ENCODE data around the gene SH3D19. TPM values are rescaled to one million over a fixed set of nuclear protein-coding genes. Genes with fewer than 3 reads are reported as not detected.

SH3D19 gene
- total RNA-seq, 1 donor from 2014 or later, result 39.3 TPM

DNA sequence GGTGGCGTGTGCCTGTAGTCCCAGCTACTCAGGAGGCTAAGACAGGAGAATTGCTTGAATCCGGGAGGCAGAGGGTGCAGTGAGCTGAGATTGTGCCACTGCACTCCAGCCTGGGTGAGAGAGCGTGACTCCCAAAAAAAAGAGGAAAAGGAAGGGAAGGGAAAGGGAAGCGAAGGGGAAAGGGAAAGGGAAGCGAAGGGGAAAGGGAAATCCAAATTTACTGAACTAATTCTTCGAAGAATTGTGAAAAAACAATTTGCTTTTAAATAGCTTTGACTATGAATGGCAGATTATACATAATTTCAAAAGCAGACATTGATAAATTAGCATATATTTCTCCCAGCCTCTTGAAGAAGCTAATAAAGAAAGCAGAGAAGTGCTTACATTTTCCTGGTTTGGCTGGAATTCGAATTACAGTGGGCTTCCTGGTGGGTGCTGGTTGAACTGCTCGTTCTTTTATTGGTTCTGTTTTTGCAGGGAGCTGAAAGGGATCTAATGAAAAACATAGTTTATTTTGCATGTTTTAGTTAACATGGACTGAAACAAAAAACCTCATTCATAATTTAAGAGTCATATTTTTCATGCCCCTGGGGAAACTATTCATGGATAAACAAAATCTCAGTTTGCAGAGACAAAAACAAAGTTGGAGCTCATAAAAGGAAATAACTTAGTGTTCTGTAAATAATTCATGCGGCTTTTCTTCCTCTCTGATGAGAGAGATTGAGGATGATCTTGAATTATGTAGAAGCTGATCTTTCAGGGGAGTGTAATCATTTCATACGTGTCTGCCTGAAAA is 160.0 kb downstream of the SH3D19 start:
- Histone ChIP-seq H3K9ac (no peak overlapping the region), H3K27ac (no peak overlapping the region), H3F3A (ENCODE audit: low read depth) (peaks cover 5% of the 10 kb centered on the region), H3K79me2 (ENCODE audit: low read depth) (no peaks in the 10 kb centered on the region), H3K4me1 (peaks cover 17% of the 10 kb centered on the region), H3K4me2 (no peak overlapping the region), H3K4me3 (no peak overlapping the region), H2AFZ (replicated peaks) (no peak overlapping the region), H3K27me3 (no peaks in the 10 kb centered on the region), H4K20me1 (ENCODE audit: low read depth) (peaks cover 3% of the 10 kb centered on the region), H3K36me3 (no peaks in the 10 kb centered on the region), H3K9me3 (ENCODE audit: low read depth) (no peaks in the 10 kb centered on the region)
- TF ChIP-seq, protein P1, sequence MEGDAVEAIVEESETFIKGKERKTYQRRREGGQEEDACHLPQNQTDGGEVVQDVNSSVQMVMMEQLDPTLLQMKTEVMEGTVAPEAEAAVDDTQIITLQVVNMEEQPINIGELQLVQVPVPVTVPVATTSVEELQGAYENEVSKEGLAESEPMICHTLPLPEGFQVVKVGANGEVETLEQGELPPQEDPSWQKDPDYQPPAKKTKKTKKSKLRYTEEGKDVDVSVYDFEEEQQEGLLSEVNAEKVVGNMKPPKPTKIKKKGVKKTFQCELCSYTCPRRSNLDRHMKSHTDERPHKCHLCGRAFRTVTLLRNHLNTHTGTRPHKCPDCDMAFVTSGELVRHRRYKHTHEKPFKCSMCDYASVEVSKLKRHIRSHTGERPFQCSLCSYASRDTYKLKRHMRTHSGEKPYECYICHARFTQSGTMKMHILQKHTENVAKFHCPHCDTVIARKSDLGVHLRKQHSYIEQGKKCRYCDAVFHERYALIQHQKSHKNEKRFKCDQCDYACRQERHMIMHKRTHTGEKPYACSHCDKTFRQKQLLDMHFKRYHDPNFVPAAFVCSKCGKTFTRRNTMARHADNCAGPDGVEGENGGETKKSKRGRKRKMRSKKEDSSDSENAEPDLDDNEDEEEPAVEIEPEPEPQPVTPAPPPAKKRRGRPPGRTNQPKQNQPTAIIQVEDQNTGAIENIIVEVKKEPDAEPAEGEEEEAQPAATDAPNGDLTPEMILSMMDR (IDR thresholded peaks at IDR 0.05), result no peak
- TF ChIP-seq EZH2phosphoT487 (IDR thresholded peaks at IDR 0.05), result no peak
- no peak for TF ChIP-seq EZH2 (IDR thresholded peaks at IDR 0.05)
- H3K9me3 Mint-ChIP-seq, result no peaks in the 10 kb centered on the region
- no peak overlapping the region for H3K4me3 Mint-ChIP-seq
- no peak overlapping the region for H3K27ac Mint-ChIP-seq
- H3K4me1 Mint-ChIP-seq, result peaks cover 24% of the 10 kb centered on the region
- peaks cover 27% of the 10 kb centered on the region for H3K36me3 Mint-ChIP-seq
- H3K27me3 Mint-ChIP-seq (ENCODE audit: insufficient read depth, low read depth), result peaks cover 2% of the 10 kb centered on the region
- DNase-seq (ENCODE audit: low spot score), result no peak

DNA sequence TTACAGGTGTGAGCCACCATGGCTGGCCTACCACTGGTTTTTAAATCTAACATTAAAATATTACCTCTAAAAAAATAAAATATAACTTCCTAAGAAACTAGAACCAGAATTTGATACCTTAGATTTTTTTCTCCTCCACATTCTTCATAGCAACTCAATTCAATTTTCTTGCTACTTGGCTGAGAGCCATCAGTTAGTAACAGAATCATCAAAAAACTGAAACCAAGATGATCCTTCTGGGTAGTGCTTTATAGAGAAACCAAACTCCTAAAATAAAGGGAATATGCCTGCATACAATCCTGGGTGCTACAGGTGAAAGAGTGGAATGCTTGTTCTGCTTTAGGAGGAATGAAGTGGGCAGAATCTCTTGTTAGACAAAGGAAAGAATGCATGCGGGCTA is 161.6 kb downstream of the SH3D19 start:
- Histone ChIP-seq H3K9me3 (ENCODE audit: low read depth) (no peaks in the 10 kb centered on the region), H3K9ac (no peak overlapping the region), H4K20me1 (ENCODE audit: low read depth) (no peaks in the 10 kb centered on the region), H3F3A (ENCODE audit: low read depth) (peaks cover 5% of the 10 kb centered on the region), H3K36me3 (no peaks in the 10 kb centered on the region), H3K27ac (no peak overlapping the region), H2AFZ (replicated peaks) (no peak overlapping the region), H3K4me2 (no peak overlapping the region), H3K4me1 (peaks cover 3% of the 10 kb centered on the region), H3K4me3 (no peak overlapping the region), H3K79me2 (ENCODE audit: low read depth) (no peaks in the 10 kb centered on the region), H3K27me3 (no peaks in the 10 kb centered on the region)
- Mint-ChIP-seq H3K27me3 (ENCODE audit: insufficient read depth, low read depth) (peaks cover 2% of the 10 kb centered on the region), H3K9me3 (no peaks in the 10 kb centered on the region), H3K4me1 (peaks cover 12% of the 10 kb centered on the region), H3K36me3 (peaks cover 29% of the 10 kb centered on the region), H3K4me3 (no peak overlapping the region), H3K27ac (no peak overlapping the region)
- TF ChIP-seq, protein P1 (IDR thresholded peaks at IDR 0.05), result no peak
- TF ChIP-seq EZH2phosphoT487 (IDR thresholded peaks at IDR 0.05) (no peak), EZH2 (IDR thresholded peaks at IDR 0.05) (no peak)
- DNase-seq (ENCODE audit: low spot score), result no peak

DNA sequence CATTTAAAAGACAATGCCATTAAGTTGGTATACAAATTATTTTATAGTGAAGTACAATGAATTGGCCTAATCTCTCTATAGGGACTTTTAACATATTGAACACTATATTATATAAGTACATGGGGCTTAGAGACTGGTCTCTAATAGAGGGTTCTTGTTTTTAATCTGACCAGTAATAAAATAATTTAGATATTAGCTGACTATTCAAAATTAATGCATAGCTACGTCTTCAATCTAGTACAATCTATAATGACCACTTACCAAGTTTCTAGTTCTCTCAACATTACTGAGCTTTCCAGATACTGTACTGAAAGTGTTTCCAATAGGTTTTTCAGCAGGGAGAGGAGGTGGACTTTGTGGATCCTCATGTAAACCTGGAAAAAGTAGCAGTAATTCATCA is 166.4 kb downstream of the SH3D19 start:
- H2AFZ ChIP-seq (replicated peaks), result no peak overlapping the region
- H3K4me1 ChIP-seq, result no peaks in the 10 kb centered on the region
- H3K27ac ChIP-seq, result no peak overlapping the region
- H3K4me3 ChIP-seq, result no peak overlapping the region
- H3K27me3 ChIP-seq, result no peaks in the 10 kb centered on the region
- TF ChIP-seq EZH2phosphoT487 (IDR thresholded peaks at IDR 0.05) (no peak), EZH2 (IDR thresholded peaks at IDR 0.05) (no peak)
- TF ChIP-seq, protein P1 (IDR thresholded peaks at IDR 0.05), result no peak
- Mint-ChIP-seq H3K27me3 (ENCODE audit: insufficient read depth, low read depth) (no peaks in the 10 kb centered on the region), H3K36me3 (peaks cover 27% of the 10 kb centered on the region), H3K27ac (no peak overlapping the region), H3K4me1 (no peaks in the 10 kb centered on the region), H3K9me3 (no peaks in the 10 kb centered on the region), H3K4me3 (no peak overlapping the region)
- H3K79me2 ChIP-seq (ENCODE audit: low read depth), result no peaks in the 10 kb centered on the region
- H3K9ac ChIP-seq, result no peak overlapping the region
- no peak overlapping the region for H3K4me2 ChIP-seq
- peaks cover 5% of the 10 kb centered on the region for H3F3A ChIP-seq (ENCODE audit: low read depth)
- no peak for DNase-seq (ENCODE audit: low spot score)
- no peaks in the 10 kb centered on the region for H3K9me3 ChIP-seq (ENCODE audit: low read depth)
- H4K20me1 ChIP-seq (ENCODE audit: low read depth), result no peaks in the 10 kb centered on the region
- no peaks in the 10 kb centered on the region for H3K36me3 ChIP-seq
